Heart left ventricle (tissue), 13 donors: ENCODE results near the gene LDHD.

ENCODE experiments used
- CTCF ChIP-seq, 12 donors: fragments of 200-600 bp; sonication (generic) in 4 of 12; IDR thresholded peaks; one replicate each; pipeline versions ENCODE4 v1.5.0 to v1.8.0; 2018 to 2022; ENCODE audit warnings: antibody characterized with exemption in 12 of 12, mild to moderate bottlenecking in 5 of 12
- POLR2A ChIP-seq, 2 donors: fragments of 450-650 bp; IDR thresholded peaks; one replicate each; pipeline ENCODE4 v1.6.1; 2017; ENCODE audit warnings: antibody characterized with exemption in 2 of 2, mild to moderate bottlenecking in 2 of 2, moderate library complexity in 2 of 2
- donor health status: ischemic (EF 13 %, LVEDD 7.1; RV severe dilation, severe dysfunction).
- donor health status: DM: no; HTN: yes; CAD: no.
- donor health status: DM: no; HTN: no; CAD: no.
- donor health status: ischemic (EF 25% LVEDD 6.9; RV normal size, moderate dysfunction).
- donor health status: ischemic (EF 25% LVEDD 5.7; RV mildly dilated, moderate dysfunction).
- donor health status: ischemic (EF 35%, LVEDD 5.7; RV mildly dilated, moderate dysfunction).
- donor health status: nonischemic (EF 11% LVEDD 7.7; RV severe dilation, severe dysfunction).
- donor health status: DM: yes; HTN: yes; CAD: no.
- donor health status: PGD.
- donor health status: ischemic (EF 29% LVEDD 5.4; RV normal size, mild dysfunction).
- donor health status: nonischemic (EF 23%, LVEDD 6.1; RV moderate dilation, normal function).

- TF ChIP-seq CTCF (IDR thresholded peaks at IDR 0.05) (no peak), POLR2A (IDR thresholded peaks at IDR 0.05) (no peak)
These were observed 14.9 kb downstream of the LDHD start for GRCh38 chr16:75101635-75102034.
